Measurements from ENCODE around the gene PAQR5.

DNA sequence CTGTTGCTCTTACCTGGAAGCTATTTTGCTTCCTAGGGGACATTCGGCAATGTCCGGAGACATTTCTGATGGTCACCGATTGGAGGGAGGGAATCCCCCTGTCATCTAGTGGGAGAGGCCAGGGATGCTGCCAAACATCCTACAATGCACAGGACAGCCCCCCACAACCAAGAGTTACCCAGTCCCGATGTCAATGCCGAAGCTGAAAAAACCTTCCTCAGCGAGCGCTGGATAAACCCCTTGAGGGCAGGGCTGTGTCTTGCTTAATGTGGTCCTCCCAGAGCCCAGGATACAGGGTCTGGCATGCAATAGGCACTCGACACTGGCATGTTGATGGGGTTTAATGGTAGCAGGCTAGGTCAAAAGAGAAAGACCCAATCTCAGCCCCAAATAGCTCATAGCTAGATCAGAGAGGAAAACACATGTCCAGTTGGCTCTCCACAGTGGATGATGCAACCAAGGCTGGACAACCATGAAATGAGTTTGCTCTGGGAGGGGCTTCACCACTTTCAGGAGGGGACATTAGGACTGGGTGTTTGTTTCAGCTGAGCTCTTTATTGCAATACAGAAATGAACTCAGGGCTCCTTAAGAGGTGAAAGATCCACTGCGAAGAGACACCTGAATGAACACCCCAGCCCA lies 16.5 kb upstream of the PAQR5 start:
- TF ChIP-seq CTCF (IDR thresholded peaks at IDR 0.05) (no peak), POLR2A (IDR thresholded peaks at IDR 0.05) (no peak)
